Left forelimb (tissue), 1 donor: Measurements from ENCODE around the gene SGPL1.
A peak's percentile ranks its signal among the peaks of the same experiment; 100 is the strongest.

Source experiments
- DNase-seq: peaks from one replicate; pipeline ENCODE4 v3.0.0-alpha.2; 2018; ENCODE audit warnings: low spot score

The SGPL1 gene

DNA sequence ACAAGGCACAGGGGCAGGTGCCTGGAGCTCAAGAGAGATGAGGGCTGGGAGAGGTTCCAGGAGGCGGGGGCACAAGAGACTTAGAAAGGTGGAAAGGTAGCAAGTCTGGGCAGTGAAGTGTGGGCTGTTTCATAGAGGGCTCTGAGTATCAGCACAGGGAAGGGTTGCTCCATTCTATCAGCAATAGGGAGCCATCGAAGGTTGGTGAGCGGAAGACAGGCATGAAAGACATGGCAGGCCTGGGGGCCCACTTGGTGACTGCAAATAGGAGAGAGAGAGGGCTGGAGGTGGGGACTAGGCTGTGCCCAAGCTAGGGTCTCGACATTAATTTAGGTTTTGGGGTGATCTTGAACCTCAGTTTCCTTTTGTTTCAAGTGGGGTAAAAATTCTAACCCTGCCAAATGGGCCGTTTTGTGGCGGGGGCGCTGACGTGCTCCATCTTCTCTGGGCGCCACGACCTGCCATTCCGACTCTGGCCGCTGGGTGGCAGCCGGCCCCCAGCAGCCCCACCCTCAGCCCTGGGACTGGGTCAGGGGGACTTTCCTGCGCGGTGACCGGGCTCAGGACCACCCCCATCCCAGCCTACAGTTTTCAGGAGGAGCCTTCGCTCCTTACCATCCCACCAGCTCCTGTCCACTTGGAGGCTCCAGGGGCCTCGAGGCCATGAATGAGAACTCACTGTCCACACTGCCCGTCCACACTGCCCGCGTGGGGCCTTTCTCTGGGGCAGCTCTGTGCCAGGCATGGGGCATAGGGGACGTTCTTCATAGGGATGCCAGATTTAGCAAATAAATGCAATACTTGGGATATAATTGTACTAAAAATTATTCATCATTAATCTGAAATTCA is 109.9 kb downstream of the SGPL1 start:
- peak; percentile 78 for DNase-seq

DNA sequence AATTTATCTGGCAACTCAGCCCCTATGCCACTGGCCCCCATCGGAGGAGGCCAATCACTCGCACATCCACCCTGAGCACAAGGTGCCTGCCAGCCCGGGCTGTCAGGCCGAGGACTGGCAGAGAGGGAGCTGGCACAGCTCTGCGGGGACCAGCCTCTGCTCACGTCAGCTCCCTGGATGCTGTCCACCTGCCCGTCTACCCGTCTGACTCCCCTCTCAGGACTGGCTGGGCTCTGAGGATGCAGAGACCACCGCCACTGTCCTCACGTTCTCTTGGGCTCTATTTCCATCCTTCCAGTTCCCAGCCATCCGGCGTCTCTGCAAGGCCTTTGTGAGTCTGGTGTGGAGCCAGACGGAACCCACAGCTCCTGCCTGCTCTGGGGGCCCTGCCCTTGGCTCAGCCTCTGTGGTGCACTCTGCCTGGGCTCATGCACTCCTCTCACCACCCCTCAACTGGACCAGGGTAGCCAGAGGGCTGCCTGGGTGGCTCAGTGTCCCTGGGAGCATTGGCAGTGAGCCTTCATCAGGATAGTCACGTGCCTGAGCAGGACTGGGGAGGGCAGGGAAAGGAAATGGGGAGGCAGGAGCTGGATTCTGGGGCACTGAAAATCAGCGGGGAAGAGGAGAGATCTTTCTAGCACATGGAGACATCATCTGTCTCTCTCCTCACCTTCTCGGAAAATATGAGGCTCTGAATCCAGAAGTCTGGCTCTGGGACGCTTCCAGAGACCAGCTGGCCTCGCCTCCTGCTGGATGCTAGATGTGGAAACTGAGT is 110.7 kb downstream of the SGPL1 start:
- no peak for DNase-seq

DNA sequence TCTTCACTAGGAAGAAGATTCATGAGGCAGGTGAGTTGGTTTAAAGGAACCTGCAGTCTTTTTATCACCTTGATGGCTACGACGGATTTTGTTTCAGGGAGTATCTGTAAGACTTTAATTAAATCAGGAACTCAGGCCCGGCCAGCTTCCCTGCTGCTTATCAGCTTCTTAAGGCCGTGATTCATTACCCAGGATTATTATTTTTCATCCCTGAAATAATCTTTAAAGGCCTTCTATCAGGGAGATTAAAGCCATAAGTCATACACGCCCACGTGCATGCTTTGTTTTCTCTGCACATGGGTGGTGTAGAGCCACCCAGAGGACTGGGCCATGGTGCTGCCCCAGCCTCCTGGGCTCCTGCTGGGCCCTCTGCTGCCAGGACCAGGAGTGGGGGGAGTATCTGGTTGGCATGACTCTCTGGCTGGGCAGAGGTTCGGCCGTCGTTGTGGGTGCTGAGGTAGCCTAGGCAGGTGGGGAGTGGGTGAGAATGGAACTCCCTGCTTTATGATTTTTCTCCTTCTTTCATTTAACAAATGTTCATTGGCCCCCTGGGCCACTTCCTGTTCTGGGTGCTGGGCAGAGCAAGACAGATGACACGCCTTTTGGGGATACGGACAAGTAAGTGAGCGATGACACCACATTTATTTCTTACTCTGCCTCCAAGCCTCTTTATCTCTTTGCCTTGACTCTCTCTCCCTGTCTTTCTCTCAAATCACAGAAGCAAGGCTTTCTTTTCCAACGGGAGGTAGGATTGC is 111.6 kb downstream of the SGPL1 start:
- no peak for DNase-seq

DNA sequence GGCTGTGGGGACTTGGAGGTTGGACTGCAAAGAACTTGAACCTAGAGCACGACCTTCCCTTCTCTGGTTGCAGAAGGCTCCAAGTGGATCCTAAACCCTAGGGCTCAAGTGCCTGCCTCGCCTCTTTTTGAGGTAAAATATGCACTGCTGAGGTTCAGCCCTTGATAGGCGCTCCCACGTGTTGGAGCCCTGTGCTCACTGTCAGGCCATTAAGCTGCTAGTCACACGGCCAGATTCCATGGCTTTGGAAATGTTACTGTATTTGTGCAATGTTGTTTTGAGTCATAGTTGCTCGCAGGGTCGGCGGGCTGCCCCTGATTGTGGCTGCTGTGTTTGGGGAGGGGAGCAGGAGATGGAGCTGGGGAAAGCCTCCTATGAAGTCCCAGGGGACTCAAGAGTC is 112.4 kb downstream of the SGPL1 start:
- DNase-seq = no peak

DNA sequence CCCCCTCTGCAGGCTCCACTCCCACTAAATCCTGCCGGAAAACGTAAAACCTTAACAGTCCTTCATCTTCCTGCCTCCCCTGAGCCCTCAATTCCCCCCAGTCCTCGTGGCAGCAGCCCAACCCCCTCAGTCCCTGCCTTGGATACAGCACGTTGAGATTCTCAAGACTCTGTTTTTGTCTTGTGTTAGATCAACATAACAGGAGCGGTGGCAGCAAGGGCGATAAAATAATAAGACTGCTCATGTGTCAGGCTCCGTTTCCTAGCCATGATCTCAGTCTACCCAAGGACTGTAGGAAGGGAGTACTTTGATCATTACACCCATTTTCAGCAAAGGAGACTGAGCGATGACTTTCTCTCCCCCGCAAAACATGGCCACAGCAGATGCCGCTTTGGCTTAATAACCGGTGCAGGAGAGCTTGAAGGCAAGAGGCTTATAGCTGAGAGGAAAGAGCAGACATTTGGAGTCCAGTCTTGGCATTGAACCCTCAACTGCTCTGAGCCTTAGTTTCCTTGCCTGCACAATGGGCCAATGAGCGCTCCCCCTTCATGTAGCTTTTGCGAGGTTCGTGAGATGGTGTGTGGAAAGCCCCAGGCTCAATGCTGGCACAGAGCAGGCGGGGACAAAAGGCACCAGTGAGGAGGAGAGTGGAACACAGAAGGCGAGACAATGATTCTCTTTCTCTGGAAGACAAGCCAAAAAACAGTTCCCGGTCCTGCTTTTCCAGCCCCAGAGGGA is 114.7 kb downstream of the SGPL1 start:
- no peak for DNase-seq
